Lung (tissue), 12 donors: Measurements from ENCODE around the gene HLA-DMA. TPM values are rescaled to one million over a fixed set of nuclear protein-coding genes. Genes with fewer than 3 reads are reported as not detected.
A peak's percentile ranks its signal among the peaks of the same experiment; 100 is the strongest.

ENCODE experiments used
- ATAC-seq: fragments of 200-7000 bp; cut with Tn5 transposase; one replicate; pipeline ENCODE4 v1.9.1; 2020; ENCODE audit warnings: moderate number of reproducible peaks; ENCODE audit not compliant: insufficient read depth, low FRiP score
- DNase-seq, 3 donors: peaks; one replicate each; pipeline ENCODE4 v3.0.0-alpha.2; 2013 to 2017
- H3K27ac ChIP-seq, 2 donors: one replicate each; pipeline ENCODE4 v1.5.1; 2013; ENCODE audit warnings: mild to moderate bottlenecking in 2 of 2, moderate library complexity in 2 of 2, control low read depth in 1 of 2, inconsistent platforms in 1 of 2, low read depth in 1 of 2, low read length in 1 of 2
- H3K27me3 ChIP-seq, 3 donors: one replicate each; pipeline ENCODE4 v1.5.1; 2013; ENCODE audit warnings: low read length in 2 of 3; ENCODE audit not compliant: control insufficient read depth in 3 of 3, insufficient read depth in 3 of 3
- H3K36me3 ChIP-seq, 4 donors: one replicate each; pipeline ENCODE4 v1.5.1; 2013; ENCODE audit warnings: low read length in 4 of 4, mild to moderate bottlenecking in 1 of 4, moderate library complexity in 1 of 4; ENCODE audit not compliant: control insufficient read depth in 4 of 4, insufficient read depth in 4 of 4
- H3K4me1 ChIP-seq, 5 donors: one replicate each; pipeline ENCODE4 v1.5.1; 2013; ENCODE audit warnings: low read length in 5 of 5, mild to moderate bottlenecking in 2 of 5, moderate library complexity in 1 of 5; ENCODE audit not compliant: control insufficient read depth in 5 of 5, insufficient read depth in 5 of 5
- H3K4me3 ChIP-seq: one replicate; pipeline ENCODE4 v1.5.1; 2013; ENCODE audit warnings: mild to moderate bottlenecking, control low read depth, moderate library complexity
- H3K9ac ChIP-seq, 2 donors: one replicate each; pipeline ENCODE4 v1.5.1; 2013; ENCODE audit warnings: low read length in 2 of 2, control low read depth in 1 of 2; ENCODE audit not compliant: insufficient read depth in 1 of 2
- H3K9me3 ChIP-seq, 4 donors: one replicate each; pipeline ENCODE4 v1.5.1; 2013; ENCODE audit warnings: low read length in 3 of 4, mild to moderate bottlenecking in 1 of 4, moderate library complexity in 1 of 4; ENCODE audit not compliant: control insufficient read depth in 4 of 4, insufficient read depth in 3 of 4
- CTCF ChIP-seq: IDR thresholded peaks from 2 replicates; pipeline ENCODE4 v1.5.1; 2012; ENCODE audit warnings: mild to moderate bottlenecking; ENCODE audit errors: control extremely low read depth, extremely low read depth
- WGBS, 2 donors: extraction: QIAGEN DNeasy Blood & Tissue Kit; methylation state at CpG; one replicate each; pipeline ENCODE4 v1.1.7; 2013; 5-methylcytosine and 5-hydroxymethylcytosine counted together
- polyA plus RNA-seq, 2 donors: library from polyadenylated mRNA; stranded (reverse); fragments of 200-250 nt; gene quantifications; one replicate each; pipeline ENCODE4 v1.2.1, GENCODE V29; 2013
- total RNA-seq, 2 donors: library from RNA; depleted of rRNA in 1 of 2; stranded (reverse); fragments of >200 nt in 1 of 2; gene quantifications; one replicate each; pipeline ENCODE4 v1.2.1, GENCODE V29; 2014 to 2021
- donor health status: control.
- donor health status: control.
- donor health status: Bipolar disorder and iron deficiency.
- donor health status: healthy.
- donor health status: DM: yes; HTN: yes; CAD: no.

Gene HLA-DMA
- total and polyA plus RNA-seq, 4 donors: 76.8 to 240 (median 118) TPM

GRCh38 chr6:32972353-32973143 is 19.7 kb upstream of the HLA-DMA start:
- H3K27ac ChIP-seq: peak overlapping the region; percentile 38 to 79
- H3K4me3 ChIP-seq: peak overlapping the region; percentile 97
- H3K36me3 ChIP-seq: peaks cover 34 to 59% (median 35%) of the 10 kb centered on the region in 4 donors
- ATAC-seq: peak; percentile 0
- no peak for TF ChIP-seq CTCF
- H3K9me3 ChIP-seq: no peaks in the 10 kb centered on the region
- H3K27me3 ChIP-seq: no peaks in the 10 kb centered on the region
- H3K4me1 ChIP-seq: peaks cover 0 to 35% (median 5%) of the 10 kb centered on the region in 5 donors
- 0% methylated on average over 70 of the region's 70 CpGs for WGBS, 2 donors
- peak overlapping the region; percentile 56 to 78 for H3K9ac ChIP-seq
- no peak for DNase-seq

GRCh38 chr6:32971581-32972352 is 18.9 kb upstream of the HLA-DMA start:
- H3K9ac ChIP-seq: peak overlapping the region; percentile 99 to 100
- WGBS, 2 donors: 0% methylated on average over 56 to 58 of the region's 58 CpGs
- peak; percentile 100 for DNase-seq
- no peaks in the 10 kb centered on the region for H3K9me3 ChIP-seq
- peak overlapping the region; percentile 93 to 98 for H3K27ac ChIP-seq
- peaks cover 5 to 43% (median 5%) of the 10 kb centered on the region in 5 donors for H3K4me1 ChIP-seq
- peak; percentile 39 for ATAC-seq
- H3K27me3 ChIP-seq: no peaks in the 10 kb centered on the region
- peaks cover 27 to 52% (median 30%) of the 10 kb centered on the region in 4 donors for H3K36me3 ChIP-seq
- H3K4me3 ChIP-seq: peak overlapping the region; percentile 97
- no peak for TF ChIP-seq CTCF

DNA sequence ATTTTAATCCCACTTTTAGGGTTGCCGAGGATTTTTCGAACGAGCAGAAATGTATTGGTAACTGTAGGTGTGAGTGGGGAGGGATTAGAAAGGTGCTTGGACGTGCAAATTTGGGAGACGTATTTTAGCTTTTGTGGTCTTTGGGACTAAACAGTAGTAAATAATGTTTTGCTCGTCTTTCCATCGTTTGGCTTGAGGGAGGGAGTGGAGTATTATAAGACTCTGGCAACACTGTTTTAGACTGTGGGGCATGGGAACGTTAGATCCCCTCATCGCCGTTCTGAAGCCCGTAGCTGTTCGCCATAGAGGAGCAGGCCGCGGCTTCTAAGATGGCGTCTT is 18.3 kb upstream of the HLA-DMA start:
- peaks cover 2 to 45% (median 6%) of the 10 kb centered on the region in 5 donors for H3K4me1 ChIP-seq
- H3K27ac ChIP-seq: peak overlapping the region; percentile 93 to 98
- ATAC-seq: no peak
- H3K36me3 ChIP-seq: peaks cover 21 to 46% (median 24%) of the 10 kb centered on the region in 4 donors
- peak overlapping the region; percentile 81 for H3K4me3 ChIP-seq
- H3K27me3 ChIP-seq: no peaks in the 10 kb centered on the region
- H3K9me3 ChIP-seq: no peaks in the 10 kb centered on the region
- WGBS, 2 donors: 0% methylated on average over 15 of the region's 15 CpGs
- peak overlapping the region; percentile 99 to 100 for H3K9ac ChIP-seq
- DNase-seq: no peak
- no peak for TF ChIP-seq CTCF
